Mesenteric fat pad (tissue), 1 donor: Measurements from ENCODE around the gene TULP3. TPM values are rescaled to one million over a fixed set of nuclear protein-coding genes. Genes with fewer than 3 reads are reported as not detected.

ENCODE experiments used
- DNase-seq: peaks from one replicate; pipeline ENCODE4 v3.0.0-alpha.2; 2020; ENCODE audit warnings: low spot score
- total RNA-seq: library from RNA; stranded (reverse); fragmentation: NEBNext Ultra II Directional; extraction: Animal tissue kit (Norgen Biotek cat#: 25700); gene quantifications from one replicate; pipeline ENCODE4 v1.2.1, GENCODE V29; 2021
- donor health status: DM: yes; HTN: yes; CAD: no.

The TULP3 gene
- total RNA-seq, 1 donor from 2014 or later = 18.0 TPM

- DNase-seq = peak; percentile 97
Observed at GRCh38 chr12:2877047-2877952, 13.4 kb upstream of the TULP3 start, which contains the start of the genes FOXM1 and RHNO1. TSS of gene FOXM1 (minus strand) at chr12:2877174. CDS start at chr12:2874478, 2,696 bp downstream. TSS of gene RHNO1 (plus strand) at chr12:2877223. CDS start at chr12:2885367, 8,144 bp downstream.

GRCh38 chr12:2877953-2878732 is 12.5 kb upstream of the TULP3 start:
- DNase-seq = peak; percentile 47

- DNase-seq = no peak
Observed at GRCh38 chr12:2879853-2880252, 10.8 kb upstream of the TULP3 start.

GRCh38 chr12:2884810-2885209 is 5.9 kb upstream of the TULP3 start:
- no peak for DNase-seq

GRCh38 chr12:2886768-2887450 is 3.8 kb upstream of the TULP3 start:
- no peak for DNase-seq

GRCh38 chr12:2890001-2890387 is 697 bp upstream of the TULP3 start:
- DNase-seq = no peak

GRCh38 chr12:2891240-2892053 is 756 bp downstream of the TULP3 start:
- peak; percentile 92 for DNase-seq

- DNase-seq = no peak
Observed at GRCh38 chr12:2892246-2892645, 1.6 kb downstream of the TULP3 start.

GRCh38 chr12:2893007-2893406 is 2.3 kb downstream of the TULP3 start:
- no peak for DNase-seq

GRCh38 chr12:2895051-2895451 is 4.4 kb downstream of the TULP3 start:
- no peak for DNase-seq

- DNase-seq = no peak
Observed at GRCh38 chr12:2895511-2895910, 4.8 kb downstream of the TULP3 start.

- no peak for DNase-seq
Observed at GRCh38 chr12:2897418-2897817, 6.7 kb downstream of the TULP3 start.

GRCh38 chr12:2900642-2901041 is 10.0 kb downstream of the TULP3 start:
- no peak for DNase-seq

GRCh38 chr12:2902272-2902880 is 11.7 kb downstream of the TULP3 start:
- no peak for DNase-seq

- no peak for DNase-seq
Observed at GRCh38 chr12:2904260-2904659, 13.6 kb downstream of the TULP3 start.

- DNase-seq = no peak
Observed at GRCh38 chr12:2912216-2912575, 21.5 kb downstream of the TULP3 start.

GRCh38 chr12:2919249-2919648 is 28.6 kb downstream of the TULP3 start:
- DNase-seq = no peak

- DNase-seq = no peak
Observed at GRCh38 chr12:2922329-2922728, 31.6 kb downstream of the TULP3 start.

GRCh38 chr12:2923057-2923456 is 32.4 kb downstream of the TULP3 start:
- no peak for DNase-seq

- DNase-seq = no peak
Observed at GRCh38 chr12:2924019-2924418, 33.3 kb downstream of the TULP3 start.
